ENCODE results near the gene OPCML.

The OPCML gene

DNA sequence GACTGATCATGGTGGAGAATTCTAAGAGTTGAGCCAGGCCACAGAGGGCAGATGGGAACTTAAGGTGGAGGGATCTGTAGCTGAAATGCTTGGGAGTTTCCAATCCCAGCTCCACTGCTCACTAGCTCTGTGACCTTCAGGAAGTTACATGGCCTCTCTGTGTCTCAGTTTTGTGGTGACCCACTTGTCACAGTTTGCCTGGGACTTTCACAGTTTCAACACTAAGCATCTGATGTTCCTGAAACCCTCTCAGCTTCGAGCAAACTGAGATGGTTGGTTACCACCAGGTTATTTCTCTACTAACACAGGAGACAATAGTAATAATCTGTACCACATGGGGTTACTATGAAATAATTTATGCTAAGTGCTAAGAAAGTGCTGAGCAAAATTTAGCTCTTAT, 505.3 kb downstream of the OPCML start:
- DNase-seq (ENCODE audit: low spot score): no peak

DNA sequence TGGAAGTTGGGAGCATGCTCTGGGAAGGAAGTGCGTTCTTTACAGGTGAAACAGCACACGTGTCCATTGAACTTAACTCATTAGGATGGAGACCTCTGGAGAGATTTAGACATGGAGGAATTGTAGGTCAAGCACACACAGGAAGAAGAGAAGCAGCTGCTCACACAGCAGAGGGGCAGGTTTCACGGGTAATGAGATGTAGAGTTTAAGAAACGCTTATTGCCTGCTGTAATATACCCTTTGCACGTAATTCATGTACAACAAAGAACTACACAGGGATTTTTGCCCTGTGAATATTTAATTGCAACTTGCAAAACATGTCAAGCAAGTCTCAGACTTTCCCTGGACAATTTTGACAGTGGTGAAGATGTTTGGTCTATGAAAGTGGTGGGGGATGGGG, 508.0 kb downstream of the OPCML start:
- no peak for DNase-seq (ENCODE audit: low spot score)

DNA sequence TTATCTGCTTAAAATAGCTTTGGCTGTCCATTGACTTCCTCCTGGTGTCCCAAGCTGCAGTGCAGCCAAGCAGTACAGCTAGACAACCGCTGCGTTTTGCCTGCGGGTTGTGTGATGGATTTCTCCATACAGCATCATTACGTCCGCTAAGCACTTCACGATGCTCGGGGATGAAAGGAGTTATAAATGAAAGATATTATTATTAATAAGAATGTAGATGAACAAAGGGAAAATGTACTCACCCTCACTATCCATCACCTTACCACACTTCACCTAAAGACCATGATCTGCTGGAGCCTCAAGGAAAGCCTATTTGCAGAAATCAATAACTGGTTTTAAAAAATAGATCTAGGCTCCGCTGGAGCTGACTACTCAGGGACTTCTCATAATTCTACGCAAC, 509.1 kb downstream of the OPCML start:
- no peak for DNase-seq (ENCODE audit: low spot score)

DNA sequence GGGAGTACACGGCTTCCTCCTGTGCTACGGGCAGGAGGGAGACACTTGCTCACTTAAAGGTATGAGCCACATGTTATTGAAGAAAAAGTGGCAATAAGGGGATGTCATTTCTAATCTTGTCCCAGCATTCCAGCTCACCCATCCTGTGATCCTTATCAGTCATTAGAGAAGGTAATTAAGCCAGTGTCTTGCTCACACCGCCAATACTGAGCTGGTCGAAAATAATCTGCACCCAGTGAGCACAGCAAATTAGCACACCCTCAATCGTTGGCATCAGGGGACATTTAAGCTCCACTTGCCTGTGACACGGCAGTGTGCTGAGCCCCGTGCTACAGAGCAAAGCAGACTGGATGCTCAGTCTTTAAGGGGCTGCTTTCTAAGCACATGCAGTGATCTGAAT, 510.7 kb downstream of the OPCML start:
- DNase-seq (ENCODE audit: low spot score): no peak

DNA sequence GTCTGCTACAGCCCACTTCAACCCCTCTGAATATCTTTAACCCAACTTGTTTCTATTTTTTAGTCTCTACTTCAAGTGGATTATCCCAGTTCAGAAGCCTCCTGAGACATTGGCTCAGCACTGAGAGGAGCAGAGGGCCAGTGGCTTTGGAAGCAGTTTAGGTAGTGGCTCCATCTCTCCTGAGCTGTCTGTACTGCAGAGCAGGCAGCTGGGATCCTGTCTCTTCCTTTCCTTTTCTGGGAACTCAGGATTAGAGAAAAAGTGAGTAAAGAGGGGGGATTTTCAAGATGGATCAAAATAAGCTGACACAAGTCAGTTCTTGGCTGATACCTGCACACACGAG, 512.0 kb downstream of the OPCML start:
- DNase-seq (ENCODE audit: low spot score): no peak

DNA sequence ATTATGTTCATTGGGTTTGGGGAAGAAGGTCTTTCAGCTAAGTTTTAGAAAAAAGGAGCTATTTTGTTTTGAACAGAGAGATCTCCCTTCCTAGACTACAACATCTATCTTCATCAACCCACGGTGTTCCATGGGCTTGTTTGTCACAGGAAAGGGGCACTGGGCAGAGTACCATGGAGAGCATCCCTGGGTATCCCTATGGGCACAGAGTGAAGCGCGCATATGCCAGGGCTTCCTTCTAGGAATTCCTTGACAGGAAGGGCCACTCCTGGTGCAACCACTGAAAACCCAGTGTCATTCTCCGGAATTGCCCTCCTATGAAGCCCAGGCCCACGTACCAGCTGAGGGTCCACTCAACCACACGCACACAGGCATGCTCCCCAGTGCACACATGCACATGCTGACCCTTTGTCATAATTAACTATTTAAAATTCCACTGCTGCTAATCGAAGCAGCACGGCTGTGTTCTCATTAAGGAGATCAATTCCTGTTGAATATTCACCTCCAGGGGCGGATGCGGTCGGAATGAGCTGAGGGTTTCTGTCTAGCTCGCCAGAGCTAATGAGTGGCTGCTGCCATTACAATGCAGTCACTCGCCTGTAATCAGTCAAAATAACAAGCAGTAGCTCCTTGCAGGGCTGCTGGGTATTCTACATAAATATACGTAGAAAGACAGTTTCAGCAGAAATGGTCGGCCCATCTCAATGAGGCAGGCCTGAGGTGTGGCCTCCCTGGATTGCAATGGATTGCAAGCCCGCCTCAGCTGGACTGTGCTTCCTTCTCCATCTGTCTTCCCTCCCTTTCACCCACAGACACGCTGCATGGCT, 512.5 kb downstream of the OPCML start:
- no peak for DNase-seq (ENCODE audit: low spot score)

DNA sequence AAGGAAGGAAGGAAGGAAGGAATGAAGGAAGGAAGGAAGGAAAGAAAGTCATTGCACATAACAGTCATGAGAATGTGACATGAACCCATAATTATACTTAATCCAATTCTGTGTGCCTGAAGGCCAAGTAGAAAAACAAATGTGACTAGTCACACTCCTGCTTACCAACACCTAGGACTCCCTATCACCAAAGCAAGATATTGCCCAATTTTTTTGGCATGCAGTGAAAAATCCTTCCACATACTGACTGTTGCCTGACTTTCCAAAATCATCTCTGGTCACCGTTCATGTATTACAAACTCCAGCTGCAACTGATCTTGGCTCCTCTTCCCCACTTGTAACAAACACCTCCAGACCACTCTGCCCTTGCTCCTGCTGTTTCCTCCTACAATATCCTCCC, 516.8 kb downstream of the OPCML start:
- no peak for DNase-seq (ENCODE audit: low spot score)

DNA sequence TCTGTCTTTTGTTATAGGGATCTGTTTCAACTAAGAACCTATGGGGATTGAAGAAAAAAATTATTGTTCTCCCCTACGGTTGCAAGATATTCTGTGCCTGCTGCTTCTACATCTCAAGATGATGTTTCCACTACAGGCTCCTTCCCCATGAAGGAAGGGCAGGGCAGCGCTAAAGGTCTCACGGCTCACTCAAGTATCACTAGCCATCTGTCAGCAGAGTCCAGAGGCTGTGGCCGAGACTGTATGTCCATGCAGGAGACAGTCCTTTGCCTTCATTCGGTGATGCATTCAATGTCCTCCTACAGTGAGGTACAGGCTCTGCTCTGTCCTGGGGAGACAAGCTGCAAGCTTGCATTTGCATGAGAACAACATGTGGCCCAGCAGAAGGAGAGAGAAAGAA, 518.0 kb downstream of the OPCML start:
- DNase-seq (ENCODE audit: low spot score): no peak

DNA sequence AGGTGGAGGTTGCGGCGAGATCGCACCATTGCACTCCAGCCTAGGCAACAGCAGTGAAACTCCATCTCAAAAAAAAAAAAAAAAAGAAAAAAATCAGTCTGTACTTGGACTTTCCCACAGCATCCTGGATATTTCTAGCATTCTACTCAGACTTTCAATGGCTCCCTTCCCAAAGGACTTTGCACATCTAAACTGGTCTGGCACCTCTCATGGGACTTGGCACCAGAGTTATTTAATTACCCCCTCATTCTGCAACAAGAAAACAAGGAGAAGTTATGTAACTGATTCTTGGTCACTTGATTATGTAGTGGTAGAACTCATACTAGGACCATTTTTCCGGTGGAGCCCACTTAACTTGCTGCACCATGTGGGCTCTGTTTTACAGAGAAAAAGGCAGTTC, 519.5 kb downstream of the OPCML start:
- no peak for DNase-seq (ENCODE audit: low spot score)

DNA sequence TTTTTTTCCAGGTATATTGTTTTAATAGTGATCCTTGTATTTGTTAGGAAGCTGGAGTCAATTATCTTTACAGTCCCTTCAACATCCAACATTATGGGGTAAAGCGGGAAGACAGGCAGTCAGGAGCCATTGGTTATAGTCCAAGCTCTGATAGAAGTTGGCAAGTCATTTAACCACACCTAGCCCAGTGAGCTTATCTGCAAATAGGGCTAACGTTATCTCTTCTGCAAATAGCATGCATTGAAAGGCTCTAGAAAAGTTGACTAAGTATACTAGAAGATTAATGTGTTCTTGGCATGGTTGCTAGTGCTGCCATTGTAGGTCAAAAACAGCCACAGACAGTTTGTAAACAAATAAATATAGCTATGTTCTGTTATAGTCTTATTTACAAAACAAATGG, 520.7 kb downstream of the OPCML start:
- DNase-seq (ENCODE audit: low spot score): no peak

DNA sequence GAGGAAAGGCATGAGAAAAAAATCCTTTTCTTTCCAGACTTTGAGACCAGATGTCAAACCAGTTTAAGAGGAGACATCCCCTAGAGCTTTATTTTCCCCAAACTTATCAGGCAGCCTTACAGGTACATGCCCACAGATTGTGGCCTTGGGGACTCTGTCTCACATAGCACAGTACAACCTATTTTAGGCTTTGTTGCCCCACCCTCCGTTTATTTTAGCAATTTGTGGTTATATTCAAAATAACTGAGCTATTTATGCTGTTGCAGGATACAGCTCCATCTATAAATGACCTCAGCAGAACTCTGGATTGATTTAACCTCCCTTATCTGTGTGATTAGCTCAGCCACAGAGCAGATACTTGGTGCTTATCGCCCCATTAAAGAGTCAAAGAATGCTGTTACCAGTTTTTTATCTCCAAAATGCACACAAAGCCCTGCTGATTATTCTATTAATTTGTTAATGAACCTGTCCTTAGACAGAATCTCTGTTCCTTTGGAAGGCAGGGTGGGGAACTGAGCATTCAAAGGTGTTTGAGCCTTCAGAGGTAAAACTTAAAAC, 525.2 kb downstream of the OPCML start:
- DNase-seq (ENCODE audit: low spot score): no peak

DNA sequence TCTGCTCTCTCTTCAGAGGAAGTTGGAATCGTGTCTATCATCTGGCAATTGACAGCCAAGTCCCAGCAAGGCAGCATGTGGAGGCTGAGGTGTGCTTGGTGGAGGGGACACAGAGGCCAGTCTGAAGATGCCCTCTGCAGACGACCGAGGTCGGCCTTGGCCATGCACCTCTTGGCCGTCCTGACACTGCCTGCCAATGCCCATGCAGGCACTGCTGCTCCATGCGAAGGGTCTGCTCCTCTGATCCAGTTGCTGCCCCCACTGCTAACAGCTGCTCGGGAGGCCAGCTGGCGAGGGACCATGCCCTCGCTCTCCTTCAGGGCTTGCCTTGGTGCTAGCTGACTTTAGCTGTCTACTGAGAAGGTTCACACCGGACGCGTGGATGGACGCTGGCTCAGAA, 527.9 kb downstream of the OPCML start:
- no peak for DNase-seq (ENCODE audit: low spot score)

DNA sequence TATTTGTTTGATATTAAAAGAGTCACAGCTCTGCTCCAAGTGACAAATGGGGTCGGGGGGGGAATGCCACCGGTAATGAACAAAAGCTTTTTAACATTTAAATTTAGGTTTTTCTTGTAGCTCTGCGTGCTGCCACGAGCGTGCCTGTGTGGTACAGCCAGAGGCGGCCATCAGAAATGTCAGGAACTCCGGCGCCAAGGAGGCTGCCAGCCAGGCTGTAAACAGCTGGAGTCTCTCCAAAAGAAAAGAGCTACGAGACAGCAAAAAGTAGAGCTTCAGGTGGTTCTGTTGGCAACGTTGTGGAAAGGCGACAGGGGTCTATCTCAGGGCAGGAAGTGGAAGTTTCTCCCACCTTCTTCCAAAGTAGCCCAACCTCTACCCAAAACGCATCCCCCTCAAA, 532.8 kb downstream of the OPCML start:
- no peak for DNase-seq (ENCODE audit: low spot score)

DNA sequence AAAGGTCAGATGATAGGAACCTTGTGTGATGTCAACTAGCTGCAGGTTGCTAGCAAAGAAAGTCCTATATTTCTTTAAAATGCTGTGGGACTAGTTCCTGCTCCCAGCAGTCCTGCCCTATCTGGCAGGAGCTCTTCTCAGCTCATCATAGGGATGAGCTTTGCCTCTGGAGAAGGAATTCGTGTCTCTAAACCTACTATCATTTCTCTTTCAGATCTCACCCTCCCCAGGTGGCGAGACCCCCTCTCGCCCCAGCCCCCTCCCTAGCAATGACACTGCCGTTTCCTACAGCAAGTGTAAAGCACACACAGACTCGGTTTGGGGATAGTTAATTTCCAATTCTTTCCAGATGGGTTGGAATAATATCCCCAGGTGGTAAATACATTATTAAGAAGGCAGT, 533.3 kb downstream of the OPCML start:
- no peak for DNase-seq (ENCODE audit: low spot score)

DNA sequence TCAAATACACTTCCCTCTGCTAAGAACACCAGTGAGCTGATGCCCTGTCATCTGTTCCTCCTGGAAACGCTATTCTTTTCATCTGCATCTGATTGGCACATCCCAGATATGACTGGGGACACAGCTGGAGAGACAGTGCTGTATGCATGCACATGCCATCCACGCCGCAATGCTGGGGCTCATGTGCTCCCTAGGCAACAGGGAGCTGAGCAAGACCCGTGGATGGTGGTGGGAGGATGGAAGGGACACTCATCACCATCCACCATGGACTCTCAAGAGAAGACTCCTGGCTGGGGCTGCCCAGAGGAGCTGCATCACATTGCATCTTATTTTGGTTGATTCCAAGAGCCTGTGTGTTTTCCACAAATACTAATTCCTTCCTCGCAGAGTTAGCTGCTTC, 534.9 kb downstream of the OPCML start:
- no peak for DNase-seq (ENCODE audit: low spot score)

DNA sequence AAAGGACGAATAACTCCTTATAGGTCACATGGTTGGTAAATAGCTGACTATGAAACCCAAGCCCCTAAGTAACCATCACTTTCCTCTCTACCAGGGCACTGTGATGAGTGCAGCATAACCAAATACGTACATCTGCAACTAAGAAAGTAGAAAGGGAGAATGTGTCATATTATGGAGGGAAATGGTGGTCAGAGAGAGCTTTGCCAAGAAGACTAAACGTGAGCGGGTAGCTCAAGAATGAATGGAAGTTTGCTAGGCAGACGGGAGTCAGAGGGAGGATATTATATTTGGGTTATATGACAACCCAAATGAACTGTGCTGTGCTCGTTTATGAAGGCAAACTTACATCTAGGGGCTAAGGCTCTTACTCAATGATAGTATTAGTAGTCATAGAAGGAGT, 537.3 kb downstream of the OPCML start:
- DNase-seq (ENCODE audit: low spot score): no peak

DNA sequence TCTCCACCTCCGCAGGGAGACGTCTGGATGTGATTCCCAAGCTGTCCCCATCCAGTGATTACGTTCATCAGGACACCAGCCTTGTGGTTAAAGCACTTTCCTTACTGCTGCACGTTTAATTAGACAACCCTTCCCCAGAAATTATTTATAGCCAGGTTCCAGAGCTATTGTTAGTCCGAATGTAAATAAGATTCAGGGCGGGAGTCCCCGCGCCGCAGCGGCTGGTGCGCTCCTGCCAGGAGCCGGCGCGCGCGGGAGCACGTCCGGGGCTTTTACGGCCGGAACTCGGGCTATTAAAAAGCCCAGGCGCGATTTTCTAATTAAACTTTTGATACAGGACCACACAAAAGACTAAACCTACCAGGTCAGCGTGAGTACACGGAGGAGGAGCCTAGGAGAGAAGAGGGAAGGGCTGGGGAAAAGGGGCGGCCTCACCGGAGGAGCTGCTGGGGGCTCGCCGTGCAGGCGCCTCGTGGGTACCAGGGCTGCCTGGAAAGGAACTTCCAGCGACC, 538.3 kb downstream of the OPCML start:
- no peak for DNase-seq (ENCODE audit: low spot score)

DNA sequence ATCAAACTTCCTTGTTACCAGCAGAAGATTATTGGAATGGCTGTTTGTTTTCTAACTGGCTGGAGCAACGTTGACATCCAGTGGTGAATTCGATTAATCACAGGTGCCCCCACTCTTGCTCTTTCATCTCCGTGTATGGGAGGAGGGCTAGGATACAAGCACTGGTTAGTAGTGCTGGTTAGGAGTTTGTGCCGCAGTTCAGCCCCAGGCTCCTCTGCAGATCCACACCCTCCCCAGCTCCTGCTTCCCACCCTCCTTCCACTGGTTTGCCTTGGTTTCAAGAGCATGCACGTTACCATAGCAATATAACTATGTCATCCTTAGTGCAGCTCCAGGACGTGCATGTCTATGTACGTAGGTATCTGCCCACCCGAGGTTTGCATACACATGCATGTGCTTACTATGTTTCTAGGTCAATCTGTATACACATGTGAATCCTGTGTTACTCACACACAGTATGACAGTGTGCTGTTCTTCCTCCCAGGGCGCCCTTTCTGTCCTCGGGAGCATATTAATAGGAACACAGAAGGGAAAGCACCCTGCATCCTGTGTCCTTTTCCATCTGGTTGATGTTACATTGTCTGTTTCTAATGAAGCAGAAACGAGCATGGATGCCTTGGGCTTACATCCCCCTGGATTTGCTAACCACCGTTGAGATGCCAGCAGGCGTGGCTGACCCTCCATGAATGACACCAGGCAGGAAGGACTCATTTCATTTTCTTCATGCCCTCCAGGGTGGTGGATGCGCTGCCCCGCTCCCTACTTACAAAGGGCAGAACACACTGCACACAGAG, 539.3 kb downstream of the OPCML start:
- DNase-seq (ENCODE audit: low spot score): no peak

DNA sequence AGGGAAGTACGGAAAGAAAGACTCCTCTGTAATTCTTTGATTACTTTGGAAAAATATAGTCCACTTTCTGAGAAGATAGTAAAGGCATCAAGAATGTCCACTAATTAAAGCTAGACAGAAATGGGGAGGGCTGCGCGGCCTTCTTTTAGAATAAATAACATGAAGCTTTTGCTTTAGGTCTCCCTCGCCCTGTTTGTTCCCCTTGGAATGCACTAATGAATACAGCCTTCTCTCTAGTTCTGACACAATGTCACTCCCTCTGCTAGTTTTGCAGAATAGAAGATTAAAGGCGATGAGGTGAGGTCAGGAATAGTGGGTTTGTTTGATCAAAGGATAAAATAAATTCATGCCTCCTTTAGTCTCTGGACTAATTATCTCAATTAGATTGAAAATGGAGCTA, 543.9 kb downstream of the OPCML start:
- DNase-seq (ENCODE audit: low spot score): no peak

DNA sequence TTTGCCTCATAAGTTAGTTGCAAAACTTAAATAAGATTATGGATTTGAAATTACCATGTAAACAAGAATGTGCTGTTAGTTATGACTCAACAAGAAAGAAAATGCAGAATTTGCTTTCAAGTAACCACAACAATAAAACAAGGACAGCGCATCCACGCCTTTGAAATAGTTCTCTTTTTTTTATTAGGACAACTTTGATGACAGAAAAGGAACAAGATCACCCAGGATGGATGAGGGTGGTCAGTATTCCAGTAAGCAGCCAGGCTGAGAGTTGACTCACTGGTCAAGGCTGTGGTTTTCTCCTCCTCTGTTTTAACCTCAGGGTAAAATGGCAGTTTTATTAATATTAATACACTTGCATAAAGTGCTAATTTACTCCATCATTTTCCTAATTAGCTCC, 544.4 kb downstream of the OPCML start:
- no peak for DNase-seq (ENCODE audit: low spot score)

DNA sequence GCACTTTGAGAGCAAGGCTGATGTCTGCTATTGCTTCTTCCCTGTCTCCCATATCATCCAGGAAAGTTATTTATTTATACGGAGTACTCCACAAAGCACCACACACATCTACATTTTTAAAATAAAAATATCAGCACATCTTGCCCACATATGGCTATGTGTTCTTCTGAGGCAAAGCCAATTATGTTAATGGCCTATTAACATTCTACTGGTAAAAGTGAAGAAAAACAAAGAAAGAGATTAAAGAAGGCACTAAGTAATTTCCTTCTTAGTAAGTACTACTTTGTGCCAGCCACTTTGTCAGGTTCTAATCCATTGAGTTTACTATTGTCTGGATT, 548.7 kb downstream of the OPCML start:
- DNase-seq (ENCODE audit: low spot score): no peak

DNA sequence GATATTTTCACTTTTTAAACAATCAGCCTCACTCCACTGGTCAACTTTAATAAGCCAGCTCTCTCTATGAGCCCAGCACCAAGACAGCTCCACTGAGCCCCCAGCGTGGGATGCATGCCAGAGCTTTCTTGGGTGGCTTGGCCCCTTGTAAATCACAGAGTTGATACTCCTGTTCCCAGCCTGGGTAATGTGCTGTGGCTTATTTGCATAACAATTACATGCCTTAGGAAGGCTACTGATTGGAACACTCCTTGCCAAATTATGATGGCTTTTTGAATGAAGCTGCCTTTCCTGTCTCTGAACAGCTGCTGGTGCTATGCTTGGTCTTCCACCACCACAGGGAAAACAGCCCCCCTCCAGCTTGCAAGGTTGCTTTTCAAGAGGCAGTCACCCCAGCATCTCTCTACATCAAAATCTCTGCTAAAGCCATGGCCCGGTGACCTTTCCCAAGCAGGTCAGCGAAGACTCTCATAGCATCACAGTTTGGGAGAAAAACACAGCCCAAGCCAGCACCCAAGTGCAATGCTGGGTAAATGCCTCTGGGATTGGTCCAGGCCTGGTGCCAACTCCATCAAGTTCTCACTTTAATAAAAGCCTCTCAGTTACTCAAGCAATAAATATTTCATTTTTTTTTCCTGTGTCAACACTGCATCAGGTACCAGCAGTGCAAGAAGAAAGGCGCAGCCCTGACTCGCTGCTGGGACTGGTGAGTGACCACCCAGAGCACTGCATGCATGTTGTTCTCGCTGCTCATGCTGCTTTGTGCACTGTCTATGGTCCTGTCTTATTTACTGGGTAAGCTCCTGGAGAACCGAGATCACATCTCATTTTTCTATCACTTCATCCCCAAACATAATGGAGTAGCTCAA, 549.3 kb downstream of the OPCML start:
- DNase-seq (ENCODE audit: low spot score): no peak

Data from HuH-7 (cell line).